NCI-H2107 treated with DMSO at 0.1 percent for 48 hours (cell line): ENCODE results near the gene FNDC3A.
"Not testable (repeated sequence)": the region's sequence is repeated elsewhere in the genome, so short reads cannot be mapped to it uniquely, and the experiment has no call there.

Experiments
- DNase-seq: peaks from one replicate; lab custom pipeline; 2025; ENCODE audit not compliant: unreplicated experiment; lab: John Stamatoyannopoulos, UW

Gene FNDC3A

GRCh38 chr13:49125964-49126524 lies 150.3 kb downstream of the FNDC3A start:
- DNase-seq, result no peak

GRCh38 chr13:49132479-49133002 lies 156.8 kb downstream of the FNDC3A start:
- DNase-seq, result no peak

GRCh38 chr13:49134305-49134704 lies 158.6 kb downstream of the FNDC3A start:
- DNase-seq, result no peak

- not testable (repeated sequence) for DNase-seq
Measured at GRCh38 chr13:49137138-49137643, 161.5 kb downstream of the FNDC3A start.

GRCh38 chr13:49140910-49141611 lies 165.3 kb downstream of the FNDC3A start:
- no peak for DNase-seq

GRCh38 chr13:49146950-49147355 lies 171.2 kb downstream of the FNDC3A start:
- no peak for DNase-seq

- DNase-seq, result no peak
Measured at GRCh38 chr13:49148405-49148804, 172.7 kb downstream of the FNDC3A start.

GRCh38 chr13:49157955-49158584 lies 182.4 kb downstream of the FNDC3A start:
- not testable (repeated sequence) for DNase-seq

DNA sequence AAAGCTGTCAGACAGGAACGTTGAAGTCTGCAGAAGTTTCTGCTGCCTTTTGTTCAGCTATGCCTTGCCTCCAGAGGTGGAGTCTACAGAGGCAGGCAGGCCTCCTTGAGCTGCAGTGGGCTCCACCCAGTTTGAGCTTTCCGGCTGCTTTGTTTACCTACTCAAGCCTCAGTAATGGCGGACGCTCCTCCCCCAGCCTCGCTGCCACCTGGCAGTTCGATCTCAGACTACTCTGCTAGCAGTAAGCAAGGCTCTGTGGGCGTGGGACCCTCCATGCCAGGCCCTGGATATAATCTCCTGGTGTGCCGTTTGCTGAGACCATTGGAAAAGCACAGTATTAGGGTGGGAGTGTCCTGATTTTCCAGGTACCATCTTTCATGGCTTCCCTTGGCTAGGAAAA lies 187.4 kb downstream of the FNDC3A start:
- not testable (repeated sequence) for DNase-seq

DNA sequence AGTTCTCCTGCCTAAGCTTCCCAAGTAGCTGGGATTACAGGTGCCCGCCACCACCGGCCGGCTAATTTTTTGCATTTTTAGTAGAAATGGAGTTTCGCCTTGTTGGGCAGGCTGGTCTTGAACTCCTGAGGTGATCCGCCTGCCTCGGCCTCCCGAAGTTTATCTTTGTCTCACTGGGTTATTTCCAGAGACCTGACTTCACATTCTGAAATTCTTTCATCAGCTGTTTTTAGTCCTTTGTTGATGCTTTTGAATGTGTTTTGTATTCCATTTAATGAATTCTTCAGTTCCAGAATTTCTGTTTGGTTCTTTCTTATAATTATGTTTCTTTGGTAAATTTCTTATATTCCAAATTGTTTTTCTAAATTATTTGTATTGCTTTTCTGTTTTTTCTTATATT lies 189.0 kb downstream of the FNDC3A start:
- DNase-seq, result no peak

DNA sequence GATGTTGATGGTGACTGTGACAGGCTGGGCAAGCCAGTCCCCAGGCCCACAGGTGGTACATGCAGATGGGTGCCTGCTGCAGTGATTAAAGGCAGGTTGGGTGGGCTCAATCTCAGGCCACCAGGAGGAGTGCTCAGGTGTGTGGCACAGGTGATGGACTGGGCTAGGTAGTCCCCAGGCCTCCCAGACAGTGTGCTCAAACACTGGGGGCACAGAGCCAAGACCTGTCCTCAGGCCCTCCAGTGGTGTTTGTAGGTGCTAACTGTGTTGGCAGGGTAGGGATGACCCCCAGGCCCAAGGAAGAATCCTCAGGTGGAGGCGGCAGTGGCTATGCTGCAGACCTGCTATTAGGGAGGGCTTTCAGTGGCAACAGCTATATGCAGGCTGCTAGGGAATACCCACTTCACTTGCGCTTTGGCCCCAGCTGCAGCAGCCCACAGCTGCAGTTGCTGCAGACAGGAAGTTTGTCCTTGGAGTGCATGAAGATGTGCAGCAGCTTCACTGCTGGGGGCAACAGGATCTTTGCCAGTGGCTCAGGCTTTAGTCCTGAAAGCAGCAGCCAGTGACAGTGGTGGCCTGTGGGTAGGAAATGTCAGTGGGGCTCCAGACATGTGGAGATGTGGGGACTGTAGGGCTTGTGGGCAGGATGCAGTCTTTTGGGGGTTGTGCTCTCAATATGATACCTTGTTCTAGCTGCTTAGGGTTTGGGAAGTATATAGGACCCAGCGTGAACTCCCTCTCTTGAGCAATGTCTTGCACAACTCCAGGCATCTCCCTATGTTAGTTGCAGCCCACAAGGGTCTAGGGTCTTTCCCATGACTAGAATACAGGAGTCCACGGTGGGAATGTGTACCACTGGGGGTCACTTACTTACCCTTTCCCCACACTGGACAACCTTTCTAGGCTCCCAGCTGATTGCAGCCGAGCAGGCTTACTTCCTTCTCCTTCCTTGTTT lies 190.4 kb downstream of the FNDC3A start:
- no peak for DNase-seq

- DNase-seq, result no peak
Measured at GRCh38 chr13:49171359-49171758, 195.6 kb downstream of the FNDC3A start.

GRCh38 chr13:49183672-49184325 lies 208.1 kb downstream of the FNDC3A start:
- DNase-seq, result no peak

- DNase-seq, result no peak
Measured at GRCh38 chr13:49184621-49185020, 208.9 kb downstream of the FNDC3A start.

DNA sequence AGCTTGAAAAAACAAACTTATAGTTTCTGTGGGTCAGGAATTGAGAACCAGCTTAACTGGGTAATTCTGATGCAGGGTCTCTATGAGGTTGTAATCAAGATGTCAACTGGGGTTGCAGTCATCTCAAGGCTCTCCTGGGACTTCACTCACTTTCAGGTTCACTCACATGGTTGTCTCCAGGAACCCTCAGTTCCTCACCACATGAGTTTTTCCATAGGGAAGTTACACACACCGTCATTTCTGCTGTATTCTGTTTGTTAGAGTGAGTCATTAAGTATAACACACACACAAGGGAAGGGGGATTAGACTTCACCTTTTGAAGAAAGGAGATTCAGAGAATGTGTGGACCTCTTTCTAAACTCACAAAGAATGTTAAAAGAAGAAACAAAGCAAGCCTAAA lies 209.6 kb downstream of the FNDC3A start:
- DNase-seq, result no peak

DNA sequence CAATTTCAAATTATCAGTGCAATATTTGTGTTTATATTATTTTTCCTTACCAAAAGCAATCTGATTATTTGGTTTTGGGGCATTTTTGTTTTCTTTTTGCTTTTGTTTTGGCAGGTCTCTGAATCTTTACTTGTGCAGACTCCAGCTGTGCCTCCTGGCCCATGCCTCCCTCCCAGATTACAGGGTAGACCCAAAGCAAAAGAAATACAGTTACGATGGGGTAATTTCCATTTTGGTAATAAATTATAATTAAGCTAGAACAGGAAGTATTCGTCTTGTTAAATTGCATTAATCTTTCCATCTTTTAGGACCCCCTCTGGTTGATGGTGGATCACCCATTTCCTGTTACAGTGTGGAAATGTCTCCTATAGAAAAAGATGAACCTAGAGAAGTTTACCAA lies 215.2 kb downstream of the FNDC3A start:
- no peak for DNase-seq

- no peak for DNase-seq
Measured at GRCh38 chr13:49206641-49207040, 230.9 kb downstream of the FNDC3A start.

- DNase-seq, result no peak
Measured at GRCh38 chr13:49208619-49209018, 232.9 kb downstream of the FNDC3A start.

DNA sequence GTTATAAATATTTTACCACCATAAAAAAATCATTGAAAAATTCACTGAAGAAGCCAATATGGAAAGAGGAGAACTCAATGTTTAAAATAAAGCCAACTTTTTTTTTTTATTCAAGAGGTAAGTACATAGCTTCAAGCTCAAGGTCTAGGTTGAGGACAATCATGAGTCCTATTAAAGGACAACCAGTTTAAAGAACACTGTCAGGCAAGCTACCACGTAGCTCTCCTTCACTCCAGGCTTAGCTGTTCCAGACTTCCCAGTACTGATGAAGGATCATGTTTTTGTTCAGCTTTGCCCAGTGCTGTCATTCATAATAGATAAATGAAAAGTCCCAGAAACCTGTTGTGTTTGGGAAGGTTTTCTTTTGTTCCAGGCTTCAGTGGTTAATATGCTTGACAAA lies 234.4 kb downstream of the FNDC3A start:
- no peak for DNase-seq

- no peak for DNase-seq
Measured at GRCh38 chr13:49210669-49211068, 235.0 kb downstream of the FNDC3A start.
